GM23338 (cell line): Measurements from ENCODE around the gene CDK14. TPM values are rescaled to one million over a fixed set of nuclear protein-coding genes. Genes with fewer than 3 reads are reported as not detected.
A peak's percentile ranks its signal among the peaks of the same experiment; 100 is the strongest.

Source experiments
- ATAC-seq: fragments of 200-7000 bp; cut with Tn5 transposase; 3 replicates; pipeline ENCODE4 v1.9.1; 2020
- DNase-seq: peaks from one replicate; pipeline ENCODE4 v3.0.0-alpha.2; 2015; ENCODE audit warnings: low spot score
- H2AFZ ChIP-seq: fragments of 200-600 bp; sonication (generic); 2 replicates; pipeline ENCODE4 v1.8.0; 2016; ENCODE audit warnings: antibody characterized with exemption, mild to moderate bottlenecking, moderate library complexity
- H3F3A ChIP-seq: fragments of 200-600 bp; sonication (generic); replicated peaks from 2 replicates; pipeline ENCODE4 v1.8.0; 2017; ENCODE audit warnings: antibody characterized with exemption, mixed run types, low read depth
- H3K27ac ChIP-seq: fragments of 200-600 bp; sonication (generic); 2 replicates; pipeline ENCODE4 v1.6.1; 2016; ENCODE audit warnings: low read depth
- H3K27me3 ChIP-seq: fragments of 200-600 bp; sonication (generic); 2 replicates; pipeline ENCODE4 v1.8.0; 2016; ENCODE audit warnings: mild to moderate bottlenecking, mixed run types, moderate library complexity; ENCODE audit not compliant: insufficient read depth
- H3K36me3 ChIP-seq: fragments of 200-600 bp; sonication (generic); 2 replicates; pipeline ENCODE4 v1.8.0; 2016; ENCODE audit warnings: mild to moderate bottlenecking; ENCODE audit not compliant: insufficient read depth
- H3K4me1 ChIP-seq: fragments of 200-600 bp; sonication (generic); 2 replicates; pipeline ENCODE4 v1.8.0; 2016; ENCODE audit warnings: mild to moderate bottlenecking, moderate library complexity; ENCODE audit not compliant: insufficient read depth
- H3K4me2 ChIP-seq: fragments of 200-600 bp; sonication (generic); 2 replicates; pipeline ENCODE4 v1.7.1; 2017; ENCODE audit warnings: mixed run types
- H3K4me3 ChIP-seq: fragments of 200-600 bp; sonication (generic); 2 replicates; pipeline ENCODE4 v1.6.1; 2016; ENCODE audit warnings: mixed run types
- H3K79me2 ChIP-seq: fragments of 200-600 bp; sonication (generic); replicated peaks from 2 replicates; pipeline ENCODE4 v1.8.0; 2017; ENCODE audit warnings: mild to moderate bottlenecking; ENCODE audit not compliant: insufficient read depth
- H3K9me2 ChIP-seq: fragments of 200-600 bp; sonication (generic); 2 replicates; pipeline ENCODE4 v1.8.0; 2017; ENCODE audit not compliant: insufficient read depth
- H4K20me1 ChIP-seq: fragments of 200-600 bp; sonication (generic); replicated peaks from 2 replicates; pipeline ENCODE4 v1.8.0; 2017; ENCODE audit warnings: mild to moderate bottlenecking; ENCODE audit not compliant: insufficient read depth
- H3K27ac Mint-ChIP-seq: 2 replicates; pipeline ENCODE4 v1.8.0; 2020; ENCODE audit warnings: inconsistent platforms, mild to moderate bottlenecking, moderate library complexity, mixed read lengths
- H3K27me3 Mint-ChIP-seq: 3 replicates; pipeline ENCODE4 v1.8.0; 2022; ENCODE audit warnings: low read depth, mild to moderate bottlenecking, moderate library complexity, mixed read lengths, inconsistent platforms; ENCODE audit not compliant: insufficient read depth, poor library complexity
- H3K36me3 Mint-ChIP-seq: 3 replicates; pipeline ENCODE4 v1.8.0; 2021; ENCODE audit warnings: low read depth, mild to moderate bottlenecking, inconsistent platforms, moderate library complexity, mixed read lengths
- H3K4me1 Mint-ChIP-seq: 3 replicates; pipeline ENCODE4 v1.8.0; 2020; ENCODE audit warnings: mild to moderate bottlenecking, inconsistent platforms, mixed read lengths
- H3K4me3 Mint-ChIP-seq: 3 replicates; pipeline ENCODE4 v1.8.0; 2021; ENCODE audit warnings: moderate library complexity, mild to moderate bottlenecking, inconsistent platforms, mixed read lengths
- H3K9me3 Mint-ChIP-seq: 3 replicates; pipeline ENCODE4 v1.8.0; 2020; ENCODE audit warnings: moderate library complexity, mild to moderate bottlenecking, inconsistent platforms, mixed read lengths
- CTCF ChIP-seq, 2 experiments: fragments of 200-600 bp in 1 of 2; sonication (generic) in 1 of 2; conservative IDR thresholded peaks; 2 replicates each; pipeline versions ENCODE4 v1.5.1 to v1.6.1; 2016 to 2017; ENCODE audit warnings: antibody characterized with exemption in 2 of 2, low read depth in 2 of 2, mild to moderate bottlenecking in 2 of 2, moderate library complexity in 1 of 2
- EZH2 ChIP-seq: fragments of 200-600 bp; sonication (generic); IDR thresholded peaks from one replicate; pipeline ENCODE4 v1.8.0; 2017; ENCODE audit warnings: antibody characterized with exemption, mild to moderate bottlenecking, low read depth; ENCODE audit not compliant: unreplicated experiment
- EZH2phosphoT487 ChIP-seq: fragments of 200-600 bp; sonication (generic); IDR thresholded peaks from one replicate; pipeline ENCODE4 v1.8.1; 2018; ENCODE audit warnings: antibody characterized with exemption; ENCODE audit not compliant: unreplicated experiment
- JUNB ChIP-seq: IDR thresholded peaks from one replicate; pipeline ENCODE4 v1.6.1; 2016; ENCODE audit warnings: antibody characterized with exemption; ENCODE audit not compliant: unreplicated experiment
- NANOG ChIP-seq: IDR thresholded peaks from 2 replicates; pipeline ENCODE4 v1.6.1; 2016; ENCODE audit warnings: antibody characterized with exemption, borderline replicate concordance
- POLR2AphosphoS5 ChIP-seq: IDR thresholded peaks from 2 replicates; pipeline ENCODE4 v1.6.1; 2016; ENCODE audit warnings: antibody characterized with exemption, low read depth
- REST ChIP-seq: IDR thresholded peaks from one replicate; pipeline ENCODE4 v1.6.1; 2018; ENCODE audit warnings: antibody characterized with exemption; ENCODE audit not compliant: unreplicated experiment
- STAT1 ChIP-seq: IDR thresholded peaks from one replicate; pipeline ENCODE4 v1.6.1; 2016; ENCODE audit warnings: antibody characterized with exemption; ENCODE audit not compliant: unreplicated experiment
- ZNF462 ChIP-seq: fragments of 250-450 bp; sonication (Bioruptor Pico); IDR thresholded peaks from 2 replicates; pipeline ENCODE4 v1.5.0; 2020; ENCODE audit warnings: mild to moderate bottlenecking, moderate library complexity
- polyA plus RNA-seq: library from polyadenylated mRNA; unstranded; fragments of >200 nt; fragmentation: Nextera tagmentation; extraction: Ambion mirVana; gene quantifications from 2 replicates; pipeline ENCODE4 v1.2.1, GENCODE V29; 2016
- total RNA-seq: library from RNA; depleted of rRNA; stranded (reverse); fragments of >200 nt; shearing (Covaris generic); gene quantifications from 2 replicates; pipeline ENCODE4 v1.2.3, GENCODE V29; 2014
- TF ChIP-seq, protein P1 (sequence below): IDR thresholded peaks from 2 replicates; pipeline ENCODE4 v1.6.1; 2016; ENCODE audit warnings: antibody characterized with exemption

The CDK14 gene
- total and polyA plus RNA-seq, 2 experiments from 2014 or later: 11.2 to 24.0 TPM

- Histone ChIP-seq H3K27ac (peak overlapping the region; percentile 41; the same call in 1 of the 2 replicates), H3F3A (no peaks in the 10 kb centered on the region), H3K79me2 (no peaks in the 10 kb centered on the region), H3K4me1 (peaks cover 14% of the 10 kb centered on the region; the same call in 1 of the 2 replicates), H3K4me2 (peak overlapping the region; percentile 58; the same call in 1 of the 2 replicates), H3K36me3 (no peaks in the 10 kb centered on the region), H3K9me2 (0 out of 2 replicates have a peak, but pooled peaks cover 3% of the 10 kb centered on the region), H3K4me3 (no peak overlapping the region), H3K27me3 (no peaks in the 10 kb centered on the region), H4K20me1 (no peaks in the 10 kb centered on the region; the same call in 1 of the 2 replicates), H2AFZ (no peak overlapping the region)
- H3K4me1 Mint-ChIP-seq: peaks cover 16% of the 10 kb centered on the region
- H3K36me3 Mint-ChIP-seq: peaks cover 34% of the 10 kb centered on the region
- H3K9me3 Mint-ChIP-seq: peaks cover 27% of the 10 kb centered on the region
- H3K27ac Mint-ChIP-seq: no peak overlapping the region
- ATAC-seq (peak; percentile 25; the same call in 1 of the 3 replicates), DNase-seq (peak; percentile 32)
- TF ChIP-seq NANOG: no peak
- no peak for TF ChIP-seq POLR2AphosphoS5
- TF ChIP-seq JUNB: no peak
- no peak for TF ChIP-seq EZH2phosphoT487
- no peak for TF ChIP-seq CTCF (conservative IDR thresholded peaks at IDR 0.05; ENCODE audit: low read depth in 2 of 2)
- no peak for TF ChIP-seq STAT1
- TF ChIP-seq, protein P1, sequence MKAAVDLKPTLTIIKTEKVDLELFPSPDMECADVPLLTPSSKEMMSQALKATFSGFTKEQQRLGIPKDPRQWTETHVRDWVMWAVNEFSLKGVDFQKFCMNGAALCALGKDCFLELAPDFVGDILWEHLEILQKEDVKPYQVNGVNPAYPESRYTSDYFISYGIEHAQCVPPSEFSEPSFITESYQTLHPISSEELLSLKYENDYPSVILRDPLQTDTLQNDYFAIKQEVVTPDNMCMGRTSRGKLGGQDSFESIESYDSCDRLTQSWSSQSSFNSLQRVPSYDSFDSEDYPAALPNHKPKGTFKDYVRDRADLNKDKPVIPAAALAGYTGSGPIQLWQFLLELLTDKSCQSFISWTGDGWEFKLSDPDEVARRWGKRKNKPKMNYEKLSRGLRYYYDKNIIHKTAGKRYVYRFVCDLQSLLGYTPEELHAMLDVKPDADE: no peak
- TF ChIP-seq ZNF462 (CRISPR knock-in tag): no peak
- TF ChIP-seq REST: no peak
- no peak for TF ChIP-seq EZH2
- H3K27me3 Mint-ChIP-seq: peaks cover 7% of the 10 kb centered on the region
- no peak overlapping the region for H3K4me3 Mint-ChIP-seq
Observed at GRCh38 chr7:90830308-90830707, 234.2 kb downstream of the CDK14 start.
